GM12864 (cell line): Measurements from ENCODE around the gene PXDN.

ENCODE experiments used
- DNase-seq: peaks from one replicate; pipeline ENCODE4 v3.0.0-alpha.2; 2011; ENCODE audit warnings: low read depth
- H3K4me3 ChIP-seq: 2 replicates; pipeline ENCODE4 v1.5.1; 2011; ENCODE audit warnings: mild to moderate bottlenecking, low read depth, low read length, control low read depth
- CTCF ChIP-seq: IDR thresholded peaks from 2 replicates; pipeline ENCODE4 v1.5.1; 2011; ENCODE audit warnings: low read depth, mild to moderate bottlenecking, moderate library complexity, low read length, control low read depth, inconsistent platforms; ENCODE audit errors: missing control alignments

The PXDN gene

GRCh38 chr2:1676091-1676912 lies 68.0 kb downstream of the PXDN start:
- H3K4me3 ChIP-seq: no peak overlapping the region
- no peak for DNase-seq
- TF ChIP-seq CTCF: no peak

- DNase-seq: no peak
- H3K4me3 ChIP-seq: no peak overlapping the region
- no peak for TF ChIP-seq CTCF
These were observed 68.7 kb downstream of the PXDN start for GRCh38 chr2:1675633-1676032.

- DNase-seq: no peak
- no peak for TF ChIP-seq CTCF
- no peak overlapping the region for H3K4me3 ChIP-seq
These were observed 69.4 kb downstream of the PXDN start for GRCh38 chr2:1674766-1675397.

- TF ChIP-seq CTCF: no peak
- no peak overlapping the region for H3K4me3 ChIP-seq
- DNase-seq: no peak
These were observed 70.0 kb downstream of the PXDN start for GRCh38 chr2:1674276-1674675.

- DNase-seq: no peak
- no peak overlapping the region for H3K4me3 ChIP-seq
- TF ChIP-seq CTCF: no peak
These were observed 71.0 kb downstream of the PXDN start for GRCh38 chr2:1673160-1673944.

- no peak for DNase-seq
- TF ChIP-seq CTCF: no peak
- no peak overlapping the region for H3K4me3 ChIP-seq
These were observed 71.6 kb downstream of the PXDN start for GRCh38 chr2:1672738-1673137.
